ENCODE results near the gene GYG2.
"Not testable (repeated sequence)": the region's sequence is repeated elsewhere in the genome, so short reads cannot be mapped to it uniquely, and the experiment has no call there.

DNA sequence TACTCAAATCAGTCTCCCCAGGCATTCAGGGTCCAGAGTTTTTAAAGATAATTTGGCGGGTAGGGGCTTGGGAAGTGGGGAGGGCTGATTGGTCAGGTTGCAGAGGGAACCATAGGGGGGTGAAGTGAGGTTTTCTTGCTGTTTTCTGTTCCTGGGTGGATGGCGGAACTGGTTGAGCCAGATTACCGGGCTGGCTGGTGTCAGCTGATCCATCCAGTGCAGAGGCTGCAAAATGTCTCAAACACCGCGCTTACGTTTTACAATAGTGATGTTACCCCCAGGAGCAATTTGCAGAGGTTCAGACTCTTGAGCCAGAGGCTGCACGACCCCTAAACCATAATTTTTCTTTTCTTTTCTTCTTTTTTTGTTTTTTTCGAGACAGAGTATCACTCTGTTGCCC, 25.2 kb upstream of the GYG2 start:
- TF ChIP-seq, protein P1, sequence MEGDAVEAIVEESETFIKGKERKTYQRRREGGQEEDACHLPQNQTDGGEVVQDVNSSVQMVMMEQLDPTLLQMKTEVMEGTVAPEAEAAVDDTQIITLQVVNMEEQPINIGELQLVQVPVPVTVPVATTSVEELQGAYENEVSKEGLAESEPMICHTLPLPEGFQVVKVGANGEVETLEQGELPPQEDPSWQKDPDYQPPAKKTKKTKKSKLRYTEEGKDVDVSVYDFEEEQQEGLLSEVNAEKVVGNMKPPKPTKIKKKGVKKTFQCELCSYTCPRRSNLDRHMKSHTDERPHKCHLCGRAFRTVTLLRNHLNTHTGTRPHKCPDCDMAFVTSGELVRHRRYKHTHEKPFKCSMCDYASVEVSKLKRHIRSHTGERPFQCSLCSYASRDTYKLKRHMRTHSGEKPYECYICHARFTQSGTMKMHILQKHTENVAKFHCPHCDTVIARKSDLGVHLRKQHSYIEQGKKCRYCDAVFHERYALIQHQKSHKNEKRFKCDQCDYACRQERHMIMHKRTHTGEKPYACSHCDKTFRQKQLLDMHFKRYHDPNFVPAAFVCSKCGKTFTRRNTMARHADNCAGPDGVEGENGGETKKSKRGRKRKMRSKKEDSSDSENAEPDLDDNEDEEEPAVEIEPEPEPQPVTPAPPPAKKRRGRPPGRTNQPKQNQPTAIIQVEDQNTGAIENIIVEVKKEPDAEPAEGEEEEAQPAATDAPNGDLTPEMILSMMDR (IDR thresholded peaks at IDR 0.05), result not testable (repeated sequence)
- not testable (repeated sequence) for TF ChIP-seq POLR2AphosphoS5, POLR2A (IDR thresholded peaks at IDR 0.05)
